Stomach (tissue), 9 donors: Measurements from ENCODE around the gene MED15. TPM values are rescaled to one million over a fixed set of nuclear protein-coding genes. Genes with fewer than 3 reads are reported as not detected.

Experiments used
- DNase-seq, 2 donors: peaks; one replicate each; pipeline versions ENCODE4 v3.0.0 to v3.0.0-alpha.2; 2013 to 2019
- H3K27ac ChIP-seq, 5 donors: fragments of 200-600 bp in 4 of 5; sonication (generic) in 4 of 5; one replicate each; pipeline ENCODE4 v1.5.1; 2013 to 2019; ENCODE audit warnings: mild to moderate bottlenecking in 1 of 5, moderate library complexity in 1 of 5
- H3K27me3 ChIP-seq, 3 donors: fragments of 200-600 bp; sonication (generic); one replicate each; pipeline ENCODE4 v1.5.1; 2017 to 2019; ENCODE audit warnings: mixed run types in 1 of 3
- H3K36me3 ChIP-seq, 4 donors: fragments of 200-600 bp; sonication (generic); 1 replicate in 3 of 4; 2 replicates in 1 of 4; pipeline ENCODE4 v1.5.1; 2016 to 2019
- H3K4me1 ChIP-seq, 4 donors: fragments of 200-600 bp; sonication (generic); one replicate each; pipeline ENCODE4 v1.5.1; 2016 to 2019
- H3K4me3 ChIP-seq, 4 donors: fragments of 200-600 bp; sonication (generic) in 3 of 4; one replicate each; pipeline ENCODE4 v1.5.1; 2016 to 2019; ENCODE audit warnings: mild to moderate bottlenecking in 1 of 4
- H3K9me3 ChIP-seq, 4 donors: fragments of 200-600 bp; sonication (generic); one replicate each; pipeline ENCODE4 v1.5.1; 2016 to 2019
- EP300 ChIP-seq: sonication (generic); formaldehyde crosslinking; IDR thresholded peaks from one replicate; pipeline ENCODE4 v1.6.1; 2017; ENCODE audit warnings: antibody characterized with exemption
- POLR2A ChIP-seq, 4 donors: fragments of 450-650 bp; IDR thresholded peaks; one replicate each; pipeline ENCODE4 v1.6.1; 2016; ENCODE audit warnings: antibody characterized with exemption in 4 of 4, control low read depth in 2 of 4, mild to moderate bottlenecking in 1 of 4, moderate library complexity in 1 of 4
- POLR2AphosphoS5 ChIP-seq, 3 donors: sonication (generic); formaldehyde crosslinking; IDR thresholded peaks; one replicate each; pipeline ENCODE4 v1.6.1; 2016; ENCODE audit warnings: antibody characterized with exemption in 3 of 3
- whole genome bisulfite sequencing, 5 donors: extraction: QIAGEN DNeasy Blood & Tissue Kit in 3 of 5; methylation state at CpG; one replicate each; pipeline versions ENCODE4 v1.1.5 to v1.1.7; 2013 to 2018; 5-methylcytosine and 5-hydroxymethylcytosine counted together
- intact Hi-C: fragments of 100-400 bp; cut with DNase I; formaldehyde crosslinking; loops from one replicate; pipeline ENCODE4 v1.15.1; 2023; ENCODE audit warnings: low total_unique reads
- polyA plus RNA-seq, 3 donors: library from polyadenylated mRNA; stranded (reverse); fragments of 200-250 nt; gene quantifications; one replicate each; pipeline ENCODE4 v1.2.3, GENCODE V29; 2013
- total RNA-seq, 5 donors: library from RNA; depleted of rRNA; stranded (reverse); fragments of >200 nt; gene quantifications; one replicate each; pipeline versions ENCODE4 v1.1.0 to v1.2.3, GENCODE V29; 2014 to 2016
- TF ChIP-seq, protein P1 (sequence below), 7 experiments: fragments of 450-650 bp in 4 of 7; fragments of 200-600 bp in 3 of 7; sonication (generic) in 3 of 7; IDR thresholded peaks; one replicate each; pipeline ENCODE4 v1.5.1; 2016 to 2019; ENCODE audit warnings: antibody characterized with exemption in 7 of 7, control low read depth in 2 of 7, mild to moderate bottlenecking in 1 of 7
- donor health status: healthy with polysubstance abuse.
- donor health status: Bipolar disorder and iron deficiency.
- donor health status: healthy.

Gene MED15
- total and polyA plus RNA-seq, 8 donors = 28.3 to 289 (median 69.6) TPM

GRCh38 chr22:20582520-20583361, 75.3 kb downstream of the MED15 start:
- 91 to 95% (median 92%) methylated on average over 15 to 33 of the region's 33 CpGs for WGBS, 5 donors
- no peaks in the 10 kb centered on the region for H3K27me3 ChIP-seq
- no peak for DNase-seq
- no peak overlapping the region for H3K27ac ChIP-seq
- no peak overlapping the region for H3K4me3 ChIP-seq
- no peaks in the 10 kb centered on the region for H3K9me3 ChIP-seq
- intact Hi-C loops = no loop called here
- TF ChIP-seq EP300 (no peak), POLR2AphosphoS5 (IDR thresholded peaks at IDR 0.05) (no peak), POLR2A (IDR thresholded peaks at IDR 0.05) (no peak)
- TF ChIP-seq, protein P1, sequence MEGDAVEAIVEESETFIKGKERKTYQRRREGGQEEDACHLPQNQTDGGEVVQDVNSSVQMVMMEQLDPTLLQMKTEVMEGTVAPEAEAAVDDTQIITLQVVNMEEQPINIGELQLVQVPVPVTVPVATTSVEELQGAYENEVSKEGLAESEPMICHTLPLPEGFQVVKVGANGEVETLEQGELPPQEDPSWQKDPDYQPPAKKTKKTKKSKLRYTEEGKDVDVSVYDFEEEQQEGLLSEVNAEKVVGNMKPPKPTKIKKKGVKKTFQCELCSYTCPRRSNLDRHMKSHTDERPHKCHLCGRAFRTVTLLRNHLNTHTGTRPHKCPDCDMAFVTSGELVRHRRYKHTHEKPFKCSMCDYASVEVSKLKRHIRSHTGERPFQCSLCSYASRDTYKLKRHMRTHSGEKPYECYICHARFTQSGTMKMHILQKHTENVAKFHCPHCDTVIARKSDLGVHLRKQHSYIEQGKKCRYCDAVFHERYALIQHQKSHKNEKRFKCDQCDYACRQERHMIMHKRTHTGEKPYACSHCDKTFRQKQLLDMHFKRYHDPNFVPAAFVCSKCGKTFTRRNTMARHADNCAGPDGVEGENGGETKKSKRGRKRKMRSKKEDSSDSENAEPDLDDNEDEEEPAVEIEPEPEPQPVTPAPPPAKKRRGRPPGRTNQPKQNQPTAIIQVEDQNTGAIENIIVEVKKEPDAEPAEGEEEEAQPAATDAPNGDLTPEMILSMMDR (IDR thresholded peaks at IDR 0.05) = no peak
- peaks cover 0 to 14% (median 5%) of the 10 kb centered on the region in 4 donors for H3K4me1 ChIP-seq
- H3K36me3 ChIP-seq = peaks cover 75 to 100% (median 100%) of the 10 kb centered on the region in 4 donors

GRCh38 chr22:20583471-20583922, 76.1 kb downstream of the MED15 start:
- H3K27me3 ChIP-seq = no peaks in the 10 kb centered on the region
- TF ChIP-seq POLR2A (IDR thresholded peaks at IDR 0.05) (no peak), EP300 (no peak), POLR2AphosphoS5 (IDR thresholded peaks at IDR 0.05) (no peak)
- TF ChIP-seq, protein P1 (IDR thresholded peaks at IDR 0.05) = no peak
- peaks cover 71 to 99% (median 99%) of the 10 kb centered on the region in 4 donors for H3K36me3 ChIP-seq
- no peaks in the 10 kb centered on the region for H3K9me3 ChIP-seq
- no peak overlapping the region for H3K4me3 ChIP-seq
- H3K4me1 ChIP-seq = peaks cover 0 to 7% (median 1%) of the 10 kb centered on the region in 4 donors
- H3K27ac ChIP-seq = no peak overlapping the region
- intact Hi-C loops = no loop called here
- WGBS, 5 donors = 71 to 84% (median 78%) methylated on average over 3 to 4 of the region's 4 CpGs
- DNase-seq = no peak

GRCh38 chr22:20584029-20584871, 76.8 kb downstream of the MED15 start:
- H3K4me1 ChIP-seq = no peaks in the 10 kb centered on the region
- no peaks in the 10 kb centered on the region for H3K27me3 ChIP-seq
- no peaks in the 10 kb centered on the region for H3K9me3 ChIP-seq
- intact Hi-C loops = no loop called here
- DNase-seq = no peak
- H3K4me3 ChIP-seq = no peak overlapping the region
- H3K36me3 ChIP-seq = peaks cover 64 to 92% (median 92%) of the 10 kb centered on the region in 4 donors
- no peak overlapping the region for H3K27ac ChIP-seq
- TF ChIP-seq, protein P1 (IDR thresholded peaks at IDR 0.05) = no peak
- TF ChIP-seq POLR2A (IDR thresholded peaks at IDR 0.05) (no peak), EP300 (no peak), POLR2AphosphoS5 (IDR thresholded peaks at IDR 0.05) (no peak)
- 87 to 100% (median 91%) methylated on average over 5 to 12 of the region's 12 CpGs for WGBS, 5 donors

GRCh38 chr22:20584872-20585638, 77.6 kb downstream of the MED15 start:
- Histone ChIP-seq H3K9me3 (no peaks in the 10 kb centered on the region), H3K4me3 (no peak overlapping the region), H3K27me3 (no peaks in the 10 kb centered on the region), H3K27ac (no peak overlapping the region), H3K36me3 (peaks cover 57 to 84% (median 84%) of the 10 kb centered on the region in 4 donors), H3K4me1 (no peaks in the 10 kb centered on the region)
- 75 to 89% (median 87%) methylated on average over 12 to 26 of the region's 26 CpGs for WGBS, 5 donors
- TF ChIP-seq POLR2A (IDR thresholded peaks at IDR 0.05) (no peak), POLR2AphosphoS5 (IDR thresholded peaks at IDR 0.05) (no peak), EP300 (no peak)
- TF ChIP-seq, protein P1 (IDR thresholded peaks at IDR 0.05) = no peak
- DNase-seq = no peak
- intact Hi-C loops = no loop called here
